ENCODE measurements around the gene SPATA6. TPM values are rescaled to one million over a fixed set of nuclear protein-coding genes. Genes with fewer than 3 reads are reported as not detected.

Gene SPATA6
- total and polyA plus RNA-seq, 2 of the 4 experiments (the other 2 are of a cell fraction): 1.1 to 2.0 TPM

DNA sequence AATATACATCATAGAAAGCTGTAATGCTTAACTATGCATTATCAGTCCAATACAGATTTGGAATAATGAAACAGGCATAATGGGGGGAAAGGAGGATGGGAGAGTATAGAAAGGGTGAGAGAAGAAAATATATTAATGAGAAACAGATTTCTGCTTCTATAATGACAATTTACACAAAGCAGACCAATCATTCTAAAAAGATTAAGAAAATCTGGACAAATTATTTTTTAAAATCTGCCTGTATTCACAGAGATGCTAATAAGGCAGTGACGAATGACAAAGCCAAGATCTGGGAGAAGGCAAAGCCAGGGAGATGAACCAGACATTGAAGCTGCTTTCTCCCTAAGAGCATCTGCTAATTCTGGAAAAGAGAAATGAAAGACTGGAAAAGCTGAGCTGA, 50.0 kb downstream of the SPATA6 start:
- ChIA-PET POLR2A (ENCODE audit: unreplicated experiment) (no interaction called here), CTCF (no interaction called here)
- no peak overlapping the region for H3K4ac ChIP-seq (ENCODE audit: low read depth, low read length)
- no peaks in the 10 kb centered on the region for H3K36me3 ChIP-seq (ENCODE audit: control insufficient read depth, insufficient read depth, low read length)
- H3K9me1 ChIP-seq (ENCODE audit: insufficient read depth, low read length): no peaks in the 10 kb centered on the region
- WGBS, 2 experiments (ENCODE audit: extremely low coverage in 2 of 2, insufficient read length in 1 of 2): no CpG with 5 or more reads among the region's 1 CpG
- H2AK5ac ChIP-seq (ENCODE audit: low read depth, low read length): no peak overlapping the region
- no peaks in the 10 kb centered on the region for H3K9me3 ChIP-seq (ENCODE audit: control insufficient read depth, insufficient read depth, low read length)
- H4K91ac ChIP-seq (ENCODE audit: insufficient read depth, low read depth, low read length): no peak overlapping the region
- no peak for ATAC-seq (ENCODE audit: low read depth)
- no peak overlapping the region for H3K14ac ChIP-seq (replicated peaks; ENCODE audit: low read depth, low read length)
- H2AK9ac ChIP-seq (replicated peaks; ENCODE audit: low read depth, low read length, poor library complexity): no peak overlapping the region
- H2BK20ac ChIP-seq (ENCODE audit: low read depth, low read length): no peak overlapping the region
- H2BK120ac ChIP-seq (ENCODE audit: low read depth, low read length): no peak overlapping the region
- dilution Hi-C loops (cut with HindIII; ENCODE audit: low sequenced_read_pairs, unreplicated experiment): no loop called here
- TF ChIP-seq NFE2L2 (IDR thresholded peaks at IDR 0.05; ENCODE audit: low read depth, low read length) (no peak), MAZ (IDR thresholded peaks at IDR 0.05; ENCODE audit: borderline replicate concordance, low read depth, low read length) (no peak), CEBPB (IDR thresholded peaks at IDR 0.05; ENCODE audit: low read depth, low read length) (no peak), CHD1 (IDR thresholded peaks at IDR 0.05; ENCODE audit: low read depth, low read length) (no peak), POLR2A (IDR thresholded peaks at IDR 0.05; ENCODE audit: low read depth, low read length) (no peak), RCOR1 (IDR thresholded peaks at IDR 0.05; ENCODE audit: insufficient replicate concordance, low read length) (no peak)
- no peak overlapping the region for H4K5ac ChIP-seq (ENCODE audit: low read depth, low read length)
- H4K8ac ChIP-seq (ENCODE audit: low read depth in 2 of 2, low read length in 2 of 2): no peak overlapping the region
- no peaks in the 10 kb centered on the region for H3K4me1 ChIP-seq (ENCODE audit: control insufficient read depth, insufficient read depth, low read length)
- in situ Hi-C loops (cut with MboI; ENCODE audit: low sequenced_read_pairs): no loop called here
- no TSS peak for BruUV-seq (replicated peaks)
- no peaks in the 10 kb centered on the region for H3K79me1 ChIP-seq (ENCODE audit: low read depth in 1 of 2, low read length in 2 of 2)
- H4K20me1 ChIP-seq (ENCODE audit: insufficient read depth, low read length): no peaks in the 10 kb centered on the region
- H3K56ac ChIP-seq (ENCODE audit: extremely low read depth, insufficient read depth, low read length): no peak overlapping the region
- intact Hi-C loops (cut with micrococcal nuclease): no loop called here
- H3K4me2 ChIP-seq (ENCODE audit: low read depth, low read length): no peak overlapping the region
- H2BK15ac ChIP-seq (ENCODE audit: low read depth, low read length): no peak overlapping the region
- no peak overlapping the region for H3K23ac ChIP-seq (ENCODE audit: low read depth, low read length)
- H3K9ac ChIP-seq (ENCODE audit: low read depth, low read length): no peak overlapping the region
- H3K18ac ChIP-seq (ENCODE audit: low read depth, low read length): no peak overlapping the region
- H2BK5ac ChIP-seq (ENCODE audit: low read depth, low read length, poor library complexity, severe bottlenecking): no peak overlapping the region
- no peak overlapping the region for H3K27ac ChIP-seq (ENCODE audit: insufficient read depth, low read length)
- no peaks in the 10 kb centered on the region for H3K27me3 ChIP-seq (ENCODE audit: control insufficient read depth, insufficient read depth, low read length)
- no peak for DNase-seq
- H2AFZ ChIP-seq (replicated peaks; ENCODE audit: low read length, poor library complexity): no peak overlapping the region
- no peak overlapping the region for H3K4me3 ChIP-seq (ENCODE audit: insufficient read depth, low read depth, low read length)
